Stomach (tissue), 9 donors: ENCODE results near the gene MYL12B. TPM values are rescaled to one million over a fixed set of nuclear protein-coding genes. Genes with fewer than 3 reads are reported as not detected.

Experiments used
- DNase-seq, 2 donors: peaks; one replicate each; pipeline versions ENCODE4 v3.0.0 to v3.0.0-alpha.2; 2013 to 2019
- H3K27ac ChIP-seq, 5 donors: fragments of 200-600 bp in 4 of 5; sonication (generic) in 4 of 5; one replicate each; pipeline ENCODE4 v1.5.1; 2013 to 2019; ENCODE audit warnings: mild to moderate bottlenecking in 1 of 5, moderate library complexity in 1 of 5
- H3K27me3 ChIP-seq, 3 donors: fragments of 200-600 bp; sonication (generic); one replicate each; pipeline ENCODE4 v1.5.1; 2017 to 2019; ENCODE audit warnings: mixed run types in 1 of 3
- H3K36me3 ChIP-seq, 4 donors: fragments of 200-600 bp; sonication (generic); 1 replicate in 3 of 4; 2 replicates in 1 of 4; pipeline ENCODE4 v1.5.1; 2016 to 2019
- H3K4me1 ChIP-seq, 4 donors: fragments of 200-600 bp; sonication (generic); one replicate each; pipeline ENCODE4 v1.5.1; 2016 to 2019
- H3K4me3 ChIP-seq, 4 donors: fragments of 200-600 bp; sonication (generic) in 3 of 4; one replicate each; pipeline ENCODE4 v1.5.1; 2016 to 2019; ENCODE audit warnings: mild to moderate bottlenecking in 1 of 4
- H3K9me3 ChIP-seq, 4 donors: fragments of 200-600 bp; sonication (generic); one replicate each; pipeline ENCODE4 v1.5.1; 2016 to 2019
- EP300 ChIP-seq: sonication (generic); formaldehyde crosslinking; IDR thresholded peaks from one replicate; pipeline ENCODE4 v1.6.1; 2017; ENCODE audit warnings: antibody characterized with exemption
- POLR2A ChIP-seq, 4 donors: fragments of 450-650 bp; IDR thresholded peaks; one replicate each; pipeline ENCODE4 v1.6.1; 2016; ENCODE audit warnings: antibody characterized with exemption in 4 of 4, control low read depth in 2 of 4, mild to moderate bottlenecking in 1 of 4, moderate library complexity in 1 of 4
- POLR2AphosphoS5 ChIP-seq, 3 donors: sonication (generic); formaldehyde crosslinking; IDR thresholded peaks; one replicate each; pipeline ENCODE4 v1.6.1; 2016; ENCODE audit warnings: antibody characterized with exemption in 3 of 3
- WGBS, 5 donors: extraction: QIAGEN DNeasy Blood & Tissue Kit in 3 of 5; methylation state at CpG; one replicate each; pipeline versions ENCODE4 v1.1.5 to v1.1.7; 2013 to 2018; 5-methylcytosine and 5-hydroxymethylcytosine counted together
- intact Hi-C: fragments of 100-400 bp; cut with DNase I; formaldehyde crosslinking; loops from one replicate; pipeline ENCODE4 v1.15.1; 2023; ENCODE audit warnings: low total_unique reads
- polyA plus RNA-seq, 3 donors: library from polyadenylated mRNA; stranded (reverse); fragments of 200-250 nt; gene quantifications; one replicate each; pipeline ENCODE4 v1.2.3, GENCODE V29; 2013
- total RNA-seq, 5 donors: library from RNA; depleted of rRNA; stranded (reverse); fragments of >200 nt; gene quantifications; one replicate each; pipeline versions ENCODE4 v1.1.0 to v1.2.3, GENCODE V29; 2014 to 2016
- TF ChIP-seq, protein P1 (sequence below), 7 experiments: fragments of 450-650 bp in 4 of 7; fragments of 200-600 bp in 3 of 7; sonication (generic) in 3 of 7; IDR thresholded peaks; one replicate each; pipeline ENCODE4 v1.5.1; 2016 to 2019; ENCODE audit warnings: antibody characterized with exemption in 7 of 7, control low read depth in 2 of 7, mild to moderate bottlenecking in 1 of 7
- donor health status: healthy with polysubstance abuse.
- donor health status: Bipolar disorder and iron deficiency.
- donor health status: healthy.

MYL12B gene
- total and polyA plus RNA-seq, 8 donors, result 89.2 to 738 (median 312) TPM

DNA sequence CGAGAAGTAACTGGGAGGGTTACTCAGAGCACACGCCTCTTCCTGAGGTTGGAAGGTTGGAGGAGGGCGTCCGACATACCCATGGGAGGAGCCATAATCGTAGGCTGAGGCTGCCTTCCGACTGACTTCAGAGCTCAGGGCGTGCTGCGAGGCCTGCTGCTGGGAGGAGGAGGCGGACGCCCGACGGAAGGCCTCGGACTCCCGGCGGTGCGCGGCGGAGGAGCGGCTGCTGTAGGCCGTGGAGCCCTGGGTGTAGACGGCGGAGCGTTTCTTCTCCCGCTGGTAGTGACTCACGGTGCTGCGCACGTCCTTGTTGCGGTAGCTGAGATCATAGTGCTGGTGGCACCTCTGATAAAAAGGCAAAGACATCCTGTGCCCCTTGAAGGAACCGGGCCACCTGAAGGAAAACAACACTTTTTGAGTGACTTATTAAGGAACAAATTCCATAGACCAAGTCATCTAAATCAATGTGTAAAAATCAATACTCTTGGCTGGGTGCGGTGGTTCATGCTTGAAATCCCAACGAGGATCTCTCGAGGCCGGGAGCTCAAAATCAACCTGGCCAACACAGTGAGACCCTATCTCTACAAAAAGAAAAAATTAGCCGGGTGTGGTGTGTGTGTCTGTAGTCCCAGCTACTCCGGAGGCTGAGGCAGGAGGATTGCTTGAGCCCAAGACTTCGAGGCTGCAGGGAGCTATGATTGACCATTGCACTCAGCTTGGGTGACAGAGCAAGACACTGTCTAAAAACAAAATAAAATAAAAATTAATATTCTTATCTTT is 46.9 kb upstream of the MYL12B start:
- H3K27ac ChIP-seq, result no peak overlapping the region
- no peak overlapping the region for H3K4me3 ChIP-seq
- peaks cover 0 to 63% (median 34%) of the 10 kb centered on the region in 4 donors for H3K4me1 ChIP-seq
- DNase-seq, result no peak
- WGBS, 5 donors, result 95 to 98% (median 96%) methylated on average over 36 of the region's 36 CpGs
- H3K36me3 ChIP-seq, result peaks cover 0 to 12% (median 5%) of the 10 kb centered on the region in 4 donors
- no peak for TF ChIP-seq POLR2A (IDR thresholded peaks at IDR 0.05)
- no peak for TF ChIP-seq EP300
- TF ChIP-seq, protein P1, sequence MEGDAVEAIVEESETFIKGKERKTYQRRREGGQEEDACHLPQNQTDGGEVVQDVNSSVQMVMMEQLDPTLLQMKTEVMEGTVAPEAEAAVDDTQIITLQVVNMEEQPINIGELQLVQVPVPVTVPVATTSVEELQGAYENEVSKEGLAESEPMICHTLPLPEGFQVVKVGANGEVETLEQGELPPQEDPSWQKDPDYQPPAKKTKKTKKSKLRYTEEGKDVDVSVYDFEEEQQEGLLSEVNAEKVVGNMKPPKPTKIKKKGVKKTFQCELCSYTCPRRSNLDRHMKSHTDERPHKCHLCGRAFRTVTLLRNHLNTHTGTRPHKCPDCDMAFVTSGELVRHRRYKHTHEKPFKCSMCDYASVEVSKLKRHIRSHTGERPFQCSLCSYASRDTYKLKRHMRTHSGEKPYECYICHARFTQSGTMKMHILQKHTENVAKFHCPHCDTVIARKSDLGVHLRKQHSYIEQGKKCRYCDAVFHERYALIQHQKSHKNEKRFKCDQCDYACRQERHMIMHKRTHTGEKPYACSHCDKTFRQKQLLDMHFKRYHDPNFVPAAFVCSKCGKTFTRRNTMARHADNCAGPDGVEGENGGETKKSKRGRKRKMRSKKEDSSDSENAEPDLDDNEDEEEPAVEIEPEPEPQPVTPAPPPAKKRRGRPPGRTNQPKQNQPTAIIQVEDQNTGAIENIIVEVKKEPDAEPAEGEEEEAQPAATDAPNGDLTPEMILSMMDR (IDR thresholded peaks at IDR 0.05), result no peak
- TF ChIP-seq POLR2AphosphoS5 (IDR thresholded peaks at IDR 0.05), result no peak
- H3K9me3 ChIP-seq, result no peaks in the 10 kb centered on the region
- intact Hi-C loops, result no loop called here
- H3K27me3 ChIP-seq, result no peaks in the 10 kb centered on the region

DNA sequence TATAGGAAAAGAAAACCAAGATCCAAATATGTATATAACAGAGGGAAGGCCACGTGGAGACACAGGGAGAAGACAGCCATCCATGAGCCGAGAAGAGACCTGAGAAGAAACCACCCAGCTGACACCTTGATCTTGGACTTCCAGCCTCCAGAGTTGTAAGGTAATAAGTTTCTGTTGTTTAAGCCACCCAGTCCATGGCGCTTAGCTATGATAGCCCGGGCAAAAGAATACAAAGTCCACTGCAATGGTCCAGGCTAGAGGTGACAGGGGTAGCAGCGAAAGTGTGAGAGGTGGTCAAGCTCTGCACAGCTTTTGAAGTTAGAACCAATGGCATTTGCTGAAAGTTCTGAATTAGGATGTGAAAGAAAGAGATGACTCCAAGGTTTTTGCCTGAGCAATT is 44.9 kb upstream of the MYL12B start:
- Histone ChIP-seq H3K4me3 (no peak overlapping the region), H3K27ac (peak overlapping the region; percentile 5 to 78 (median 69)), H3K36me3 (peaks cover 0 to 12% (median 5%) of the 10 kb centered on the region in 4 donors), H3K4me1 (peaks cover 0 to 57% (median 33%) of the 10 kb centered on the region in 4 donors), H3K27me3 (no peaks in the 10 kb centered on the region), H3K9me3 (no peaks in the 10 kb centered on the region)
- TF ChIP-seq POLR2AphosphoS5 (IDR thresholded peaks at IDR 0.05) (no peak), POLR2A (IDR thresholded peaks at IDR 0.05) (no peak), EP300 (no peak)
- TF ChIP-seq, protein P1 (IDR thresholded peaks at IDR 0.05), result no peak
- 70 to 91% (median 77%) methylated on average over 5 of the region's 5 CpGs for whole genome bisulfite sequencing, 5 donors
- intact Hi-C loops, result no loop called here
- DNase-seq, result no peak

DNA sequence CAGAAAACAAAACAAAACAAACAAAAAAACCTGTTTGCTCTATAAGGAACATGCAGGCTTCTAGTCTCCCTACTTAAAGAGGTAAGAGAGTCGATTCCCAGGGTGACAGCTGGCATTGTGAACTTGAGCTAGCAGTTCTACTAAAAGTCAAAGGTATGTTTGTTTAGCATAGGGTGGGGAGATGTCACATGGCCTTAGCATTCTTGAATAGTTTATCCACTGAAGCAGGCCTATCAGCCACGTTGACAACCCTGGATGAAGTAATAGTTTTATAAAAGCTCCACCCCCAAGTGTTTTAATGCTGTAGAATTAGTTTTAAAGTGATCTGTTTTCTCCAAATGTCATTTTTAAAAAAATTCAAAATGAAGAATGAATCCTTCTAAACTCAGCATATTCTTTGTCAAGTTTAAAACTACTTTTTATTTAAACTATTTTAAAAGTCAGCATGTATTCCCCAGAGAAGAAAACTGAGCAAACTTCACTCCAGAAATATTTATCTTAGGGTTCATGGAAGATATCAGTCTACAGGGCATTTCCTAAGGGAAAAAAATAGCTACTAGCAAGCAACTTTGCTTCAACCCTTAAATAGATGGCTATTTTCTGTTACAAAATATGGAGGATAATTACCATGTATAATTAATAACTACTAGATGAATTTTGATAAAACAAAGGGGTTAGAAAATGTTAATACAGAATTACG is 43.8 kb upstream of the MYL12B start:
- WGBS, 5 donors, result 24 to 36% (median 32%) methylated on average over 3 of the region's 3 CpGs
- DNase-seq, result peak; percentile 41 to 93
- H3K27ac ChIP-seq, result peak overlapping the region in 4 of 5 donors; percentile 38 to 78 (median 74)

DNA sequence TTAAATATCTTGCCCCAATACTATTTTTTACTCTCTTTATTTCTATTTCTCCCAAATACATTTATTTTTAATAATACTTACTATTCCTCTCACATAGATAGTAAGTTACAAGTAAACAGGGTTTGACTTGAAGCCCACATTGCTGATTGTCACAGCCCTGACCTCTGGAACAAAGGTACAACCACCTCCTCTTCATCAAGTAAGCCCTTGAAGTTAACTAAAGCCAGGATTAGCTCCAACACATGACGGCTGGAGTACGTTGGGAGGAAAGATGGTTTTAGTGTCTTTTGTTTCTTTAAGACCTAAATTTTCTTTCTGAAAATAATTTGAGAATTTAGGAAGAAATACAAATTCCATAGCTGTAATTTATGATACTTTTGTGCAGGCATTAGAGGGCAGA is 43.1 kb upstream of the MYL12B start:
- intact Hi-C loops, result no loop called here
- peaks cover 0 to 12% (median 5%) of the 10 kb centered on the region in 4 donors for H3K36me3 ChIP-seq
- H3K4me1 ChIP-seq, result peaks cover 0 to 40% (median 21%) of the 10 kb centered on the region in 4 donors
- peak in 1 of 2 donors; percentile 25 for DNase-seq
- peak overlapping the region in 3 of 4 donors; percentile 12 to 24 (median 17) for H3K4me3 ChIP-seq
- 71 to 94% (median 80%) methylated on average over 2 of the region's 2 CpGs for WGBS, 5 donors
- TF ChIP-seq EP300 (no peak), POLR2A (IDR thresholded peaks at IDR 0.05) (no peak), POLR2AphosphoS5 (IDR thresholded peaks at IDR 0.05) (no peak)
- TF ChIP-seq, protein P1 (IDR thresholded peaks at IDR 0.05), result no peak
- H3K27ac ChIP-seq, result peak overlapping the region in 4 of 5 donors; percentile 38 to 78 (median 74)
- H3K27me3 ChIP-seq, result no peaks in the 10 kb centered on the region
- H3K9me3 ChIP-seq, result no peaks in the 10 kb centered on the region

More for the DNA sequence above, 43.8 kb upstream of the MYL12B start:
- Histone ChIP-seq H3K4me3 (peak overlapping the region in 1 of 4 donors; percentile 24), H3K9me3 (no peaks in the 10 kb centered on the region), H3K27me3 (no peaks in the 10 kb centered on the region), H3K36me3 (peaks cover 0 to 12% (median 5%) of the 10 kb centered on the region in 4 donors), H3K4me1 (peaks cover 0 to 47% (median 25%) of the 10 kb centered on the region in 4 donors)
- intact Hi-C loops, result no loop called here
- TF ChIP-seq POLR2AphosphoS5 (IDR thresholded peaks at IDR 0.05), result peak in 2 of 3 donors; percentile 67 to 70
- TF ChIP-seq, protein P1 (IDR thresholded peaks at IDR 0.05), result no peak
